Fibroblast of skin of left biceps (primary cell): ENCODE results near the gene WDR12.
"Not testable (repeated sequence)": the region's sequence is repeated elsewhere in the genome, so short reads cannot be mapped to it uniquely, and the experiment has no call there.

Experiments
- DNase-seq, 2 experiments: peaks; one replicate each; pipeline ENCODE4 v3.0.0-alpha.2; 2013; ENCODE audit warnings: low read depth in 2 of 2

The WDR12 gene

GRCh38 chr2:202883987-202884675 is 27.3 kb downstream of the WDR12 start:
- no peak for DNase-seq

GRCh38 chr2:202881570-202881969 is 29.9 kb downstream of the WDR12 start:
- DNase-seq: no peak

GRCh38 chr2:202877699-202878098 is 33.8 kb downstream of the WDR12 start:
- DNase-seq: no peak

GRCh38 chr2:202871300-202872141 is 40.0 kb downstream of the WDR12 start, which contains the start of gene ICA1L:
Gene ICA1L, minus strand, starts transcription at chr2:202871766. Its CDS starts 42,757 bp downstream, at chr2:202829009.
- peak in 1 of 2 experiments; percentile 15 for DNase-seq

GRCh38 chr2:202870431-202871299 is 40.8 kb downstream of the WDR12 start:
- no peak for DNase-seq

GRCh38 chr2:202861987-202862386 is 49.5 kb downstream of the WDR12 start:
- DNase-seq: no peak

- no peak for DNase-seq
Observed at GRCh38 chr2:202858601-202859000, 52.9 kb downstream of the WDR12 start.

- not testable (repeated sequence) for DNase-seq
Observed at GRCh38 chr2:202849343-202849742, 62.1 kb downstream of the WDR12 start.

GRCh38 chr2:202848813-202849212 is 62.7 kb downstream of the WDR12 start:
- no peak for DNase-seq

GRCh38 chr2:202847693-202848524 is 63.6 kb downstream of the WDR12 start:
- DNase-seq: no peak

GRCh38 chr2:202844656-202845055 is 66.8 kb downstream of the WDR12 start:
- DNase-seq: no peak

GRCh38 chr2:202842690-202843089 is 68.8 kb downstream of the WDR12 start:
- no peak for DNase-seq

GRCh38 chr2:202841090-202841867 is 70.2 kb downstream of the WDR12 start:
- DNase-seq: no peak

- DNase-seq: peak; percentile 20 to 29
Observed at GRCh38 chr2:202831242-202832220, 79.9 kb downstream of the WDR12 start.

- DNase-seq: no peak
Observed at GRCh38 chr2:202824901-202825300, 86.6 kb downstream of the WDR12 start.
